ENCODE results near the gene ZNG1B.
"Not testable (repeated sequence)": the region's sequence is repeated elsewhere in the genome, so short reads cannot be mapped to it uniquely, and the experiment has no call there.

GRCh38 chr2:113515457-113515856 is 78.0 kb downstream of the ZNG1B start:
- TF ChIP-seq POLR2A, CTCF, EP300 (IDR thresholded peaks at IDR 0.05): not testable (repeated sequence)

All from gastroesophageal sphincter (tissue), 3 donors.